SK-N-SH treated with all-trans-retinoic acid at 6 μM for 48 hours (cell line): ENCODE results near the gene DNAH1.

Experiments
- ARNTL ChIP-seq: fragments of 450-650 bp; formaldehyde crosslinking; IDR thresholded peaks from 2 replicates; pipeline ENCODE4 v1.5.0; 2020; ENCODE audit warnings: low read depth, mild to moderate bottlenecking, moderate library complexity, borderline replicate concordance
- ESRRG ChIP-seq: fragments of 250-450 bp; sonication (Bioruptor Pico); IDR thresholded peaks from 2 replicates; pipeline ENCODE4 v1.6.1; 2021; ENCODE audit warnings: mild to moderate bottlenecking
- POU6F1 ChIP-seq: fragments of 250-450 bp; sonication (Bioruptor Pico); IDR thresholded peaks from 2 replicates; pipeline ENCODE4 v1.8.0; 2021; ENCODE audit warnings: low read depth, mild to moderate bottlenecking, moderate library complexity, borderline replicate concordance
- PPARA ChIP-seq: fragments of 250-450 bp; sonication (Bioruptor Pico); IDR thresholded peaks from 2 replicates; pipeline ENCODE4 v1.5.0; 2020; ENCODE audit warnings: mild to moderate bottlenecking, borderline replicate concordance
- TCF4 ChIP-seq: fragments of 250-450 bp; sonication (Bioruptor Pico); IDR thresholded peaks from 2 replicates; pipeline ENCODE4 v1.8.0; 2021; ENCODE audit warnings: mild to moderate bottlenecking, moderate library complexity, borderline replicate concordance
- TOX ChIP-seq: fragments of 250-450 bp; sonication (Bioruptor Pico); IDR thresholded peaks from 2 replicates; pipeline ENCODE4 v1.8.0; 2021; ENCODE audit warnings: mild to moderate bottlenecking, moderate library complexity, borderline replicate concordance
- TSHZ2 ChIP-seq: fragments of 250-450 bp; sonication (Bioruptor Pico); IDR thresholded peaks from 2 replicates; pipeline ENCODE4 v1.5.0; 2020; ENCODE audit warnings: mild to moderate bottlenecking, moderate library complexity
- ZC3H10 ChIP-seq: fragments of 250-450 bp; sonication (Bioruptor Pico); IDR thresholded peaks from 2 replicates; pipeline ENCODE4 v1.5.1; 2021; ENCODE audit warnings: mild to moderate bottlenecking, moderate library complexity
- ZFP3 ChIP-seq: fragments of 250-450 bp; sonication (Bioruptor Pico); IDR thresholded peaks from 2 replicates; pipeline ENCODE4 v1.5.0; 2020; ENCODE audit warnings: mild to moderate bottlenecking, moderate library complexity
- ZFP30 ChIP-seq: fragments of 450-650 bp; formaldehyde crosslinking; IDR thresholded peaks from 2 replicates; pipeline ENCODE4 v1.5.0; 2022; ENCODE audit warnings: mild to moderate bottlenecking, moderate library complexity
- ZNF565 ChIP-seq: fragments of 450-650 bp; formaldehyde crosslinking; conservative IDR thresholded peaks from 2 replicates; pipeline ENCODE4 v1.5.0; 2020; ENCODE audit warnings: low read depth, mild to moderate bottlenecking, moderate library complexity
- ZNF8 ChIP-seq: fragments of 450-650 bp; formaldehyde crosslinking; IDR thresholded peaks from 2 replicates; pipeline ENCODE4 v1.5.0; 2020; ENCODE audit warnings: mild to moderate bottlenecking, moderate library complexity
- TF ChIP-seq, protein P1 (sequence below): fragments of 250-450 bp; sonication (Bioruptor Pico); IDR thresholded peaks from 2 replicates; pipeline ENCODE4 v1.5.1; 2021; ENCODE audit warnings: mild to moderate bottlenecking, moderate library complexity
- TF ChIP-seq, protein P2 (sequence below): fragments of 250-450 bp; sonication (Bioruptor Pico); IDR thresholded peaks from 2 replicates; pipeline ENCODE4 v1.8.0; 2020; ENCODE audit warnings: mild to moderate bottlenecking, moderate library complexity, borderline replicate concordance

GRCh38 chr3:52352566-52352965 is 36.4 kb downstream of the DNAH1 start:
- TF ChIP-seq ARNTL (CRISPR knock-in tag), result no peak
- TF ChIP-seq, protein P1, sequence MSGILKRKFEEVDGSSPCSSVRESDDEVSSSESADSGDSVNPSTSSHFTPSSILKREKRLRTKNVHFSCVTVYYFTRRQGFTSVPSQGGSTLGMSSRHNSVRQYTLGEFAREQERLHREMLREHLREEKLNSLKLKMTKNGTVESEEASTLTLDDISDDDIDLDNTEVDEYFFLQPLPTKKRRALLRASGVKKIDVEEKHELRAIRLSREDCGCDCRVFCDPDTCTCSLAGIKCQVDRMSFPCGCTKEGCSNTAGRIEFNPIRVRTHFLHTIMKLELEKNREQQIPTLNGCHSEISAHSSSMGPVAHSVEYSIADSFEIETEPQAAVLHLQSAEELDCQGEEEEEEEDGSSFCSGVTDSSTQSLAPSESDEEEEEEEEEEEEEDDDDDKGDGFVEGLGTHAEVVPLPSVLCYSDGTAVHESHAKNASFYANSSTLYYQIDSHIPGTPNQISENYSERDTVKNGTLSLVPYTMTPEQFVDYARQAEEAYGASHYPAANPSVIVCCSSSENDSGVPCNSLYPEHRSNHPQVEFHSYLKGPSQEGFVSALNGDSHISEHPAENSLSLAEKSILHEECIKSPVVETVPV, result no peak
- TF ChIP-seq ZFP3, result no peak
- TF ChIP-seq, protein P2, sequence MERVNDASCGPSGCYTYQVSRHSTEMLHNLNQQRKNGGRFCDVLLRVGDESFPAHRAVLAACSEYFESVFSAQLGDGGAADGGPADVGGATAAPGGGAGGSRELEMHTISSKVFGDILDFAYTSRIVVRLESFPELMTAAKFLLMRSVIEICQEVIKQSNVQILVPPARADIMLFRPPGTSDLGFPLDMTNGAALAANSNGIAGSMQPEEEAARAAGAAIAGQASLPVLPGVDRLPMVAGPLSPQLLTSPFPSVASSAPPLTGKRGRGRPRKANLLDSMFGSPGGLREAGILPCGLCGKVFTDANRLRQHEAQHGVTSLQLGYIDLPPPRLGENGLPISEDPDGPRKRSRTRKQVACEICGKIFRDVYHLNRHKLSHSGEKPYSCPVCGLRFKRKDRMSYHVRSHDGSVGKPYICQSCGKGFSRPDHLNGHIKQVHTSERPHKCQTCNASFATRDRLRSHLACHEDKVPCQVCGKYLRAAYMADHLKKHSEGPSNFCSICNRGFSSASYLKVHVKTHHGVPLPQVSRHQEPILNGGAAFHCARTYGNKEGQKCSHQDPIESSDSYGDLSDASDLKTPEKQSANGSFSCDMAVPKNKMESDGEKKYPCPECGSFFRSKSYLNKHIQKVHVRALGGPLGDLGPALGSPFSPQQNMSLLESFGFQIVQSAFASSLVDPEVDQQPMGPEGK (CRISPR knock-in tag), result no peak
- TF ChIP-seq TCF4 (CRISPR knock-in tag), result no peak
- no peak for TF ChIP-seq ESRRG
- no peak for TF ChIP-seq ZNF565 (CRISPR knock-in tag)
- TF ChIP-seq ZNF8 (CRISPR knock-in tag), result no peak
- no peak for TF ChIP-seq ZC3H10 (CRISPR knock-in tag)
- TF ChIP-seq PPARA, result no peak
- TF ChIP-seq ZFP30, result no peak
- TF ChIP-seq TOX (CRISPR knock-in tag), result no peak
- no peak for TF ChIP-seq POU6F1
- TF ChIP-seq TSHZ2 (CRISPR knock-in tag), result no peak
